MG63 (cell line): ENCODE measurements around the gene FXN. TPM values are rescaled to one million over a fixed set of nuclear protein-coding genes. Genes with fewer than 3 reads are reported as not detected.

Source experiments
- DNase-seq: peaks from one replicate; pipeline ENCODE4 v3.0.0-alpha.2; 2020
- H3K27me3 ChIP-seq: fragments of 250-450 bp; sonication (Bioruptor Pico); 2 replicates; pipeline ENCODE4 v1.5.1; 2020; ENCODE audit warnings: mild to moderate bottlenecking, moderate library complexity
- H3K36me3 ChIP-seq: fragments of 250-450 bp; sonication (Bioruptor Pico); 2 replicates; pipeline ENCODE4 v1.5.1; 2020; ENCODE audit warnings: mild to moderate bottlenecking, moderate library complexity
- H3K4me3 ChIP-seq: fragments of 250-450 bp; sonication (Bioruptor Pico); 2 replicates; pipeline ENCODE4 v1.5.1; 2020; ENCODE audit warnings: mild to moderate bottlenecking, moderate library complexity
- H3K9me3 ChIP-seq: fragments of 250-450 bp; sonication (Bioruptor Pico); 2 replicates; pipeline ENCODE4 v1.5.1; 2020; ENCODE audit warnings: mild to moderate bottlenecking, moderate library complexity
- total RNA-seq: library from RNA; depleted of rRNA; stranded (reverse); fragments of >200 nt; shearing (Covaris generic); gene quantifications from 2 replicates; pipeline ENCODE4 v1.2.3, GENCODE V29; 2014; ENCODE audit warnings: low replicate concordance

Gene FXN
- total RNA-seq, 1 experiment from 2014 or later: 9.8 TPM

DNA sequence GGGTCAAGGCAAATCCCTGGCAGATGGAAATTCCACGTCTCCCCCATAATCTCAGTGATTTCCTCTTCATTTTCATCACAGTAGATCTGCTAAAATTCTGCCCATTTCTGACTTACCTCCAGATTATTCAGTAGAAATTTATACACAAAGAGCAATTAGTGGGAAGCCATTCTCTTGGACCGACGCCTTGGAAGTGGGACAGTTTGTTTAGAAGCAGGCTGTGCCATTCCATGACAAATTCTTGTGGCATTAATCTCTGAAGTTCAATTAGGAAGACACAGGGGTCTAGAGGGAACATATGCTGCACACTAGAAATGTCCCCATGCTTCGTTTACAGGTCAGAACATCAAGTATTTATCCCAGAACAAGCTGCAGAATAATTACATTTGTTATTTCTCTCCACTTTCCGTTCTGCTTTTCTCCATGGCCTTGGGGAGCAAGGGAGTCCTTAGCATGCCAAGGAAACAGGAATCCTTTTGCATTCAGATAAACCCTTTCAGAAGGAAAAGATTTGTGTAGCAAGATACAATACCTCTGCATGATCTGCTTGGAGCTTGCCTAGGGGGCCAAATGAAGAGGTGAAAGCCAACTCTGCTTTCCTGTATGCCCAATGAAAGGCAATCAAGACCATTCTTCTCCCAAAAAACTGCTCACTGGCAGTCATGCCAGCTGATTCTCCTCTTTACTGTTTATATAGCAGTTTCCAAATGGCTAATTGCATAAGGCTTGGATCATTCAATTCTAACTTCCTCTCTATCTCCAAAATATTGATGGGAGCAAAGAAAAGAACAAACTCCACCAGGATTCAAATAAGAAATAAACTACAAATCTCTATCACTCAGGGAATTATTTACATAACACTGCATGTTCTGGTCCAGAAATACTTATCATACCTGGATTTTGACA, 19.1 kb upstream of the FXN start:
- H3K27me3 ChIP-seq: no peaks in the 10 kb centered on the region
- no peaks in the 10 kb centered on the region for H3K36me3 ChIP-seq
- DNase-seq: no peak
- no peaks in the 10 kb centered on the region for H3K9me3 ChIP-seq
- H3K4me3 ChIP-seq: no peak overlapping the region

DNA sequence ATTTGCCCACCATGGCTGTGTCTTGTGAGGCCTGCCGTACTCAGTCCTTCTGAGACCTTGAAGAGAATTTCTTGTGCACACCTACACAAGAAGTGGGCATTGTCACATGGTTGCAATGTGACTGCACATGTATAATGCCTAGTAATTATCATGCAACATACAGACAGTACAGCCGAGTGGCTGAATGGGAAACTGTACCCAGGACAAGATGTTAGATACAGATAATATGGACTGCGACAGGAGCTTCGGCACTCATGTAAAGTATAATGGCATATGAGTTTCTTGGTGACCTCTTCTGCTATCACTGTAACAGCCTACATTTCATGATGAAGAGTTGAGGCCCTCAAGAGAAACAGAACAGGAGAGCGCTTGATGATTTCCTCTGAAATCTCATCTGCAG, 16.8 kb upstream of the FXN start:
- no peak for DNase-seq
- no peaks in the 10 kb centered on the region for H3K9me3 ChIP-seq
- no peaks in the 10 kb centered on the region for H3K36me3 ChIP-seq
- no peak overlapping the region for H3K4me3 ChIP-seq
- no peaks in the 10 kb centered on the region for H3K27me3 ChIP-seq

DNA sequence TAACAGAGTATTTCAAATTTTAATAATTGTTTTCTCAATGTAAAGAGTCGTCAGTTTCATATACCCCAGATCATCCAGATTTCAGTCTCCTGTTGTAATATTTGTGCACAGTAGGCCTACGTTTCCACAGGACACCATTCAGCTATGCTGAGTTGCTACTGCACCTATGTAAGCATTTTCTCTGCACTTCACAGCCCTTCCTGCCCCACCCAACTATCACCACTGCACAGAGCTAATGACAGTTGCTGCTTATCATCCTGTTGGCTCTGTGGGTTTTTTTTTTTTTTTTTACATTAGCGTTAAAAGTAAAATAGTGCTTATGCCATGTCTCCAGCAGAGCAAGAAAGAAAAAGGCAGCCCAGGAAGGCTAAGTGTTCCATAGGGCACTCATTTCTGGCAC, 15.7 kb upstream of the FXN start:
- no peaks in the 10 kb centered on the region for H3K27me3 ChIP-seq
- no peak overlapping the region for H3K4me3 ChIP-seq
- no peaks in the 10 kb centered on the region for H3K36me3 ChIP-seq
- H3K9me3 ChIP-seq: no peaks in the 10 kb centered on the region
- DNase-seq: no peak

DNA sequence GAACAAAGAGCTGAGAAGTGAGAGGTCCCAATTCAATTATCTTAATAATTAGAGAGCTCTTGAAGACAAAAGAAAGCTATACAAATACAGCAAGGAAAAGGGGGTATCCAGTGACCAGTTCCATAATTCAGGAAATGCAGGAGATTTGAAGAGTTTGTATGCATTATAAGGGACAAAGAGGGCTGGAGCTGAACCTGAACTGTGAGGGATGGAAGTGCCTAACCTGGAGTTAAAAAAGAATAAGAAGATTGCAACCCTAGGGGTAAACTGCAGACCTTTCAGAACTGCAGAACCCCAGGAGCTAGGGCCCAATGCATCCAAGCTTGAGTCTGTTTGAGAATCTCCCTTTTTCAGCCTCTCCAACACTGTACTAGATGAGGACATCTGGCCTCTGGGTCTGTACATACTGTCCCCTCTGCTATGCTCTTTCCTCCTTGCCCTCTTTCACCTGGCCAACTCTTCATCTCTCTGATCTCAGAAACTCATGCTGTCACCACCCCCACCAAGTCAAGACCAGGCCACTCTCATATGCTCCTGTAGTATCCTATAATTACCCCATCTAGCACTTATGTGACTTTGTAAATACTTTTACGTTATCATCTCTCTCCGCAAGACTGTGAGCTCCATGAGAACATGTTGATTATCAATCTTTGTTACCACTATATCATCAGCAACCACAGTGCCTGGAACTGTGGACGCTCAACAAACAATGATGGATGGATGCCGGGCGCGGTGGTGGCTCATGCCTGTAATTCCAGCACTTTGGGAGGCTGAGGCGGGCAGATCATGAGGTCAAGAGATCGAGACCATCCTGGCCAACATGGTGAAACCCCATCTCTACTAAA, 15.0 kb upstream of the FXN start:
- Histone ChIP-seq H3K36me3 (no peaks in the 10 kb centered on the region), H3K4me3 (no peak overlapping the region), H3K27me3 (no peaks in the 10 kb centered on the region), H3K9me3 (no peaks in the 10 kb centered on the region)
- DNase-seq: no peak

DNA sequence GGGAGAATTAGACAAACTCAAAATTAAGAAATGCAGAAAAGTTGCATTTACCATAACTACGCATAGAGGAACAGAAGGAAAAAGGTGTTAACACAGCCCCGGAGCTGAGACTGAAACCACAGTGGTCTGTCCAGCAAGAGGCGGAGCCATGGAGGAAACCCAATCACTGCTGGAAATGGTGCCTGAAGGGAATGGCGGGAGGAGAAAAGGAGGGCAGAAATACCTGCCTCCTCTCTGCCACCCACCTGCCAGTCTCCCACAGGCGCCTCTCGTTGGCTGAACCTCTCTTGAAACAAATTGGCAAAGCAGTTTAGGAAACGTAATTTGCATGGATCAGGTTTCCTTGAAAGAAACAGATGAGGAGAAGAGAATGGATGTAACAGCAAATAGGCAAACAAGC, 11.9 kb upstream of the FXN start:
- DNase-seq: no peak
- no peaks in the 10 kb centered on the region for H3K9me3 ChIP-seq
- no peak overlapping the region for H3K4me3 ChIP-seq
- H3K36me3 ChIP-seq: no peaks in the 10 kb centered on the region
- H3K27me3 ChIP-seq: no peaks in the 10 kb centered on the region

DNA sequence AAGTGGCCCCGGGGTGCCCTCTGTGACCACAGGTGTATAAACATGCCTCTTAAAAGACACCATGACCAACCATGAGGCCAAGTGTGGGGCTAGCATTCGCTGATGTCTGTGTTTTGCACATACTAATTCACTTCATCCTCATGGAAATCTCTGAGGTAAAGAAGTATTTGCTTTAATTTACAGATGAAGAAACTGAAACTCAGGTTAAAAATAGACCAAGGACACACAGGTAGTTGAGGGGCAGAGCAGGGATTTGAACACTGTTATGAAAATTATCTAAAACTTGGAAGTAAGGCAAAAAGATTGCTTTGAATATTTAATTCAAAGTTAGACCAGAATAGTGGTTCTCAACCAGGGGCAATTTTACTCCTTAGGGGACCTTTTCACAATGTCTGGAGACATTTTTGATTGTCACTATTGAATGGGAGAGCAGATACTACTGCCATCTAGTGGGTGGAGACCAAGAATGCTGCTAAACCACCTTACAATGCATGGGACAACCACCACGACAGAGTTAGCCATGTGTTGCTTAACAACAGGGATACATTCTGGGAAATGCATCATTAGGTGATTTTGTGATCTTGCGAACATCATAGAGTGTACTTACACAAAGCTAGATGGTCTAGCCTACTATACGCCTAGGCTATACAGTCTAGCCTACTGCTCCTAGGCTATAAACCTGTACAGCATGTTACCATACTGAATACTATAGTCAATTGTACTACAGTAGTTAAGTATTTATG, 8.0 kb upstream of the FXN start:
- Histone ChIP-seq H3K27me3 (no peaks in the 10 kb centered on the region), H3K9me3 (no peaks in the 10 kb centered on the region), H3K36me3 (no peaks in the 10 kb centered on the region), H3K4me3 (no peak overlapping the region)
- DNase-seq: no peak

DNA sequence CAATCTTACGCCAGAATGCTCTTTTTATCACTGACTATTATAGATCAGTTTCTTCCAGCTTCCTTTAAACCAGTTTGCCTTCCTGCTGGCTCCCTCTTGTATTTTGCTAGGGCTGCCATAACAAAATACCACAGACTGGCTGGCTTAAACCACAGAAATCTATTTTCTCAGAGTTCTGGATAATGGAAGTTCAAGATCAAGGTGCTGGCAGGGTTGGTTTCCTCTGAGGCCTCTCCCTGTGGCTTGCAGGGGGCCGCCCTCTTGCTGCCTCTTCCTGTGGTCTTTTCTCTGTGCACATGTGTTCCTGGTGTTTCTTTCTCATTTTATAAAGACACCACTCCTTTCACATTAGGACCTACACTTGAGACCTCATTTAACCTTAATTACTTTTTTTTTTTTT, 6.8 kb upstream of the FXN start:
- Histone ChIP-seq H3K4me3 (no peak overlapping the region), H3K9me3 (no peaks in the 10 kb centered on the region), H3K36me3 (no peaks in the 10 kb centered on the region), H3K27me3 (no peaks in the 10 kb centered on the region)
- no peak for DNase-seq

DNA sequence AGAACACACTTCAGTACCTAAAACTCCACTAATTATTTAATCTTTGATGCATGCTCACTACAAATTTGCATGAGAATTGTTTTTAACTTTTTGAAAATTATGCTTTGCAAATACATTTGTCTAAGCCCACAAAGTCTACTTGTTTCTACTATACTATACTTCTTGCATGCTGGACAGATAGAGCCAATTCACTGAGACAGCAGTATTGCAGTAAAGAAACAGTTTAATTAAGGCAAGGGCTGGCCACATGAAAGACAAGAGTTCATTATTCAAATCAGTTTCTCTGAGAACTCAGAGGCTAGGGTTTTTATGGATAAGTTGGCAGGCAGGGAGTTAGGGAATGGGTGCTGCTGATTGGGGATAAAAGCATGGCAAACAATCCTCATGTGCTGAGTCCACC, 6.0 kb upstream of the FXN start:
- H3K27me3 ChIP-seq: no peaks in the 10 kb centered on the region
- no peak overlapping the region for H3K4me3 ChIP-seq
- DNase-seq: no peak
- no peaks in the 10 kb centered on the region for H3K9me3 ChIP-seq
- H3K36me3 ChIP-seq: no peaks in the 10 kb centered on the region

DNA sequence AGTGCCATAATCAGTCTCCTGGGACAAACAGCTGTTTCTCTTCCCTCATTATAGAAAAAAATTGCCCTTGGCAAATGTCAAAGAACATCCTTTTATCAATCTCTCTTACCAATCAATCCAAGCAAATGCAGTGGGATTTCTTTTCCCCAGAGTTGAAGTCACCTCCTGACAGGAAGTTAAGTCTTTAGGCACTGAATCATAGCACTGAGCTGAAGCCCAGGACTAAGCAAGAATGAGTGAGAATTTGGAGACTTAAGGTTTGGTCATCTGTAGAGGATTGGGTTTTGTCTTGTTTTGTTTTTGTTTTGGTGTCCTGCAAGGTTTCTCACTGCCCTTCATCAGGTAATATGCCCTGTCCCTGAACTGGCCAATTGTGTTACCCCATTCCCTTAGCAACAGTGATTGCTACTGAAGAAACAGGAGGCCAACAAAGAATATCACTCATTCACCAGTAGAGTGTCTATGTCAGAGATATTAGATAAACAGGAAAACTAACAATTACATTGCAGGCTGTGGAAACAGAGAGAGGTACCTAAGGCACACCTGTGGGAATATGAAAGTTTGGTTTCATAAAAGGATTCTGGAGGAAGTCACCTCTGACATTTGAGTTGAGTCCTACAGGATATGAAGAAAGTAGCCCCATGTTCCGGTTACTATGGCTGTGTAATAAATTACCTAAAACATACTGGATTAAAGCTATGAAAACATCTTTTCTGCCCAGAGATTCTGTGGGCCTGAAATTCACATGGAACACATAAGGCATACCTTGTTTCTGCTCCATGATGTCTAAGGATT, 4.5 kb upstream of the FXN start:
- no peaks in the 10 kb centered on the region for H3K36me3 ChIP-seq
- no peak for DNase-seq
- H3K27me3 ChIP-seq: no peaks in the 10 kb centered on the region
- no peak overlapping the region for H3K4me3 ChIP-seq
- H3K9me3 ChIP-seq: no peaks in the 10 kb centered on the region

DNA sequence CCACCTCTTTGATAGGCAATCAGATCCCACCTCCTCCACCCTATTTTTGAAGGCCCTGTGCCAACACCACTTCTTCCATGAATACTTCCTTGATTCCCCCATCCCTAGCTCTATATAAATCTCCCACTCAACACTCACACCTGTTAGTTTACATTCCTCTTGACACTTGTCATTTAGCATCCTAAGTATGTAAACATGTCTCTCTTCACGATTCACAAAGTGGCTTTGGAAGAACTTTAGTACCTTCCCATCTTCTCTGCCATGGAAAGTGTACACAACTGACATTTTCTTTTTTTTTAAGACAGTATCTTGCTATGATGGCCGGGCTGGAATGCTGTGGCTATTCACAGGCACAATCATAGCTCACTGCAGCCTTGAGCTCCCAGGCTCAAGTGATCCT, 1.5 kb upstream of the FXN start:
- Histone ChIP-seq H3K36me3 (no peaks in the 10 kb centered on the region), H3K9me3 (no peaks in the 10 kb centered on the region), H3K27me3 (no peaks in the 10 kb centered on the region), H3K4me3 (no peak overlapping the region)
- DNase-seq: no peak

DNA sequence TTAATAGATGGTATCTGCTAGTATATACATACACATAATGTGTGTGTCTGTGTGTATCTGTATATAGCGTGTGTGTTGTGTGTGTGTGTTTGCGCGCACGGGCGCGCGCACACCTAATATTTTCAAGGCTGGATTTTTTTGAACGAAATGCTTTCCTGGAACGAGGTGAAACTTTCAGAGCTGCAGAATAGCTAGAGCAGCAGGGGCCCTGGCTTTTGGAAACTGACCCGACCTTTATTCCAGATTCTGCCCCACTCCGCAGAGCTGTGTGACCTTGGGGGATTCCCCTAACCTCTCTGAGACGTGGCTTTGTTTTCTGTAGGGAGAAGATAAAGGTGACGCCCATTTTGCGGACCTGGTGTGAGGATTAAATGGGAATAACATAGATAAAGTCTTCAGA, 757 bp downstream of the FXN start:
- Histone ChIP-seq H3K4me3 (peak overlapping the region; percentile 77), H3K9me3 (no peaks in the 10 kb centered on the region), H3K36me3 (no peaks in the 10 kb centered on the region), H3K27me3 (no peaks in the 10 kb centered on the region)
- DNase-seq: no peak

DNA sequence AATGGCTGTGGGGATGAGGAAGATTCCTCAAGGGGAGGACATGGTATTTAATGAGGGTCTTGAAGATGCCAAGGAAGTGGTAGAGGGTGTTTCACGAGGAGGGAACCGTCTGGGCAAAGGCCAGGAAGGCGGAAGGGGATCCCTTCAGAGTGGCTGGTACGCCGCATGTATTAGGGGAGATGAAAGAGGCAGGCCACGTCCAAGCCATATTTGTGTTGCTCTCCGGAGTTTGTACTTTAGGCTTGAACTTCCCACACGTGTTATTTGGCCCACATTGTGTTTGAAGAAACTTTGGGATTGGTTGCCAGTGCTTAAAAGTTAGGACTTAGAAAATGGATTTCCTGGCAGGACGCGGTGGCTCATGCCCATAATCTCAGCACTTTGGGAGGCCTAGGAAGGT, 1.2 kb downstream of the FXN start:
- no peaks in the 10 kb centered on the region for H3K9me3 ChIP-seq
- DNase-seq: no peak
- H3K36me3 ChIP-seq: no peaks in the 10 kb centered on the region
- H3K4me3 ChIP-seq: peak overlapping the region; percentile 77
- no peaks in the 10 kb centered on the region for H3K27me3 ChIP-seq

DNA sequence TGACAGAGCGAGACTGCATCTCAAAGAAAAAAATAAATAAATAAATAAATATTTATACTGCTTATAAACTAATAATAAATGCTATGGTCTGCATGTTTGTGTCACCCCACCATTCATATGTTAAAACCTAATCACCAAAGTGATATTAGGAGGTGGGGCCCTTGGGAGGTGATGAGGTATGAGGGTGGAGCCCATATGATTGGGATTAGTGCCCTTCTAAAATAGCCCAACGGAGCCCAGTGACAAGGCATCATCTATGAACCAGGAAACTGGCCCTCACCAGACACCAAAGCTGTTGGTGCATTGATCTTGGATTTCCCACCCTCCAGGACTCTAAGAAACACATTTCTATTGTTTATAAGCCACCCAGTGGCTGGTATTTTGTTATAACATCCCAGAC, 5.1 kb downstream of the FXN start:
- no peak for DNase-seq
- Histone ChIP-seq H3K36me3 (no peaks in the 10 kb centered on the region), H3K4me3 (no peak overlapping the region), H3K9me3 (no peaks in the 10 kb centered on the region), H3K27me3 (no peaks in the 10 kb centered on the region)

DNA sequence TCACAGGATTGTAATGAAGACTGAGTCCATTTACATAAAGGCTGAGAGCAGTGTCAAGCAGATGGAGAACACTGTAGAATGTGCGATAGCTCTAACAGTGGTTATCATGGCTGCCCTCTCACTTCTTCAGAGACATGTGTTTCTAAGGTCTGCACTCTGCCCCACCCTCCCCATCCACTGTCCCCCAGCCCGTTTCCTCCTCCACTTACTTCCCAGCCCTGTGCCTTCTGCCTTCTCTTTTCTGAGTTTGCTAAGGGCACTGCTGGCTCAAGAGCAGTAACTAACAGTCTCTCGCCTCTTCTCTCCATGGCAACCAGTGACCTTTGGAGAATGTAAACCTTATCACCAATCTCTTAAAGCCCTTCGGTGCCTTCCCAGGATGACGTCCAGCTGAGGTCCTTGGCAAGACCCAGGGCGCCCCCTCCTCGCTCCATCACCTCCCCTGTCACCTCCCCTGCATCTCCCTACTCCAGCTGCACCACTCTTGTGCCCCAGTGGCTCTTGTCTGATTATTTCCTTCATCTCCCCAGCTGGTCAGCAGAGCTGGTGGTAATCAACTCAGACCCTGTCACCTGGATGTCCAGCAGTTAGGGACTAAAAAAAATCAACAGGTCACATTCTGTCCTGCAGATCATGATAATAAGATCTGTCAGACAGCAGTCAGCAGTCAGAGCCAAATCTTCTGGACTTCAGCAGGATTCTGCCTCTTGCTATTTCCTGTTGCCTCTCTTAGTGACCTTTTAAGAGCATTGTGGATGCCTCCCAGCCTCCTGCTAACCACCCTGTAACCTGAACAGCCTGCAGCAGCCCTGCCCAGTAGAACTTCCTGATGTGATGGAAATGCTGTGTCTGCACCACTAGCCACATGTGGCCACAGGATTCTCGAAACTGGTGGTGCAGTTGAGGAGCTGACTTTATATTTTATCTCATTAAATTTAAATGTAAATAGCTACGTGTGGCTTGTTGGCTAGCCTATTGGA, 9.0 kb downstream of the FXN start:
- no peak for DNase-seq
- Histone ChIP-seq H3K36me3 (no peaks in the 10 kb centered on the region), H3K9me3 (no peaks in the 10 kb centered on the region), H3K4me3 (no peak overlapping the region), H3K27me3 (no peaks in the 10 kb centered on the region)

DNA sequence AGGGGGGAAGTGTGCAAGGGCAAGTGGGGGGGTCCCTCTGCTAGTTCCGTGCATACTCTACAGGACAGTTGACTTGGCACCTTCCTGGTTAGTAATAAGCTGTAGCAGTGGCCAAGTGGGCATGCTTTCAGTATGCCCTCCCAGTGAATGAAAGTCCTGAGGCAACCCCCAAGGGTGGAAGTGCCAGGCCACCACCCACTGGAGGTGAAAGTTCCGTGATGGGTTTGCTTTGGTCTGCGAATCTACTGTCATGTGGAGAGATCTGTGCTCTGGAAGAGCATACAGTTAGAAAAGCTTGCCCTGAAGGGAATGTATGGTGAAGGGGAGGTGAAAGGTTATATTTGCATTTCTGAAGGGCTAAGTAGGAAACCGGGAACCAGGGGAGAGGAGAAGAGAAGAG, 10.3 kb downstream of the FXN start:
- Histone ChIP-seq H3K27me3 (no peaks in the 10 kb centered on the region), H3K9me3 (no peaks in the 10 kb centered on the region), H3K4me3 (no peak overlapping the region), H3K36me3 (no peaks in the 10 kb centered on the region)
- no peak for DNase-seq
